Gastroesophageal sphincter (tissue), 4 donors: ENCODE results near the gene WDR45. TPM values are rescaled to one million over a fixed set of nuclear protein-coding genes. Genes with fewer than 3 reads are reported as not detected.

Experiments used
- ATAC-seq: fragments of 150-250 bp; one replicate; pipeline ENCODE4 v1.9.1; 2016; ENCODE audit warnings: mild to moderate bottlenecking, moderate library complexity
- H3K27ac ChIP-seq, 4 donors: fragments of 200-600 bp; sonication (generic) in 3 of 4; 1 replicate in 3 of 4; 2 replicates in 1 of 4; pipeline ENCODE4 v1.5.1; 2016 to 2019
- H3K27me3 ChIP-seq: fragments of 200-600 bp; sonication (generic); one replicate; pipeline ENCODE4 v1.5.1; 2019
- H3K36me3 ChIP-seq, 2 donors: fragments of 200-600 bp; sonication (generic); one replicate each; pipeline ENCODE4 v1.5.1; 2019; ENCODE audit warnings: control low read depth in 1 of 2
- H3K4me1 ChIP-seq, 3 donors: fragments of 200-600 bp; sonication (generic); 1 replicate in 2 of 3; 2 replicates in 1 of 3; pipeline ENCODE4 v1.5.1; 2016 to 2019; ENCODE audit warnings: control low read depth in 2 of 3
- H3K4me3 ChIP-seq, 2 donors: fragments of 200-600 bp; sonication (generic); one replicate each; pipeline ENCODE4 v1.5.1; 2019; ENCODE audit warnings: mild to moderate bottlenecking in 1 of 2, moderate library complexity in 1 of 2
- H3K9me3 ChIP-seq, 3 donors: fragments of 200-600 bp; sonication (generic); one replicate each; pipeline ENCODE4 v1.5.1; 2017 to 2019; ENCODE audit warnings: control low read depth in 2 of 3
- EP300 ChIP-seq: sonication (generic); formaldehyde crosslinking; IDR thresholded peaks from one replicate; pipeline ENCODE4 v1.6.1; 2017; ENCODE audit warnings: antibody characterized with exemption, mild to moderate bottlenecking
- POLR2A ChIP-seq, 2 donors: fragments of 450-650 bp; IDR thresholded peaks; one replicate each; pipeline ENCODE4 v1.6.1; 2017; ENCODE audit warnings: antibody characterized with exemption in 2 of 2, mild to moderate bottlenecking in 2 of 2, moderate library complexity in 1 of 2
- POLR2AphosphoS5 ChIP-seq: sonication (generic); formaldehyde crosslinking; IDR thresholded peaks from one replicate; pipeline ENCODE4 v1.6.1; 2017; ENCODE audit warnings: antibody characterized with exemption
- whole genome bisulfite sequencing, 2 donors: methylation state at CpG; one replicate each; pipeline ENCODE4 v1.1.5; 2018; ENCODE audit warnings: low coverage in 1 of 2; 5-methylcytosine and 5-hydroxymethylcytosine counted together
- small RNA-seq, 4 donors: library from RNA; depleted of rRNA; stranded (forward); fragments of <200 nt; gene quantifications; one replicate each; pipeline ENCODE3, GENCODE V24; 2016
- total RNA-seq, 4 donors: library from RNA; depleted of rRNA; stranded (reverse); fragments of >200 nt; gene quantifications; one replicate each; pipeline ENCODE4 v1.1.0, GENCODE V29; 2016
- TF ChIP-seq, protein P1 (sequence below), 4 experiments: fragments of 200-600 bp in 2 of 4; fragments of 450-650 bp in 2 of 4; sonication (generic) in 1 of 4; IDR thresholded peaks; one replicate each; pipeline ENCODE4 v1.5.1; 2017 to 2019; ENCODE audit warnings: antibody characterized with exemption in 4 of 4, mild to moderate bottlenecking in 2 of 4, moderate library complexity in 2 of 4

Gene WDR45
- total RNA-seq, 4 donors from 2014 or later: 60.8 to 101 (median 80.9) TPM

DNA sequence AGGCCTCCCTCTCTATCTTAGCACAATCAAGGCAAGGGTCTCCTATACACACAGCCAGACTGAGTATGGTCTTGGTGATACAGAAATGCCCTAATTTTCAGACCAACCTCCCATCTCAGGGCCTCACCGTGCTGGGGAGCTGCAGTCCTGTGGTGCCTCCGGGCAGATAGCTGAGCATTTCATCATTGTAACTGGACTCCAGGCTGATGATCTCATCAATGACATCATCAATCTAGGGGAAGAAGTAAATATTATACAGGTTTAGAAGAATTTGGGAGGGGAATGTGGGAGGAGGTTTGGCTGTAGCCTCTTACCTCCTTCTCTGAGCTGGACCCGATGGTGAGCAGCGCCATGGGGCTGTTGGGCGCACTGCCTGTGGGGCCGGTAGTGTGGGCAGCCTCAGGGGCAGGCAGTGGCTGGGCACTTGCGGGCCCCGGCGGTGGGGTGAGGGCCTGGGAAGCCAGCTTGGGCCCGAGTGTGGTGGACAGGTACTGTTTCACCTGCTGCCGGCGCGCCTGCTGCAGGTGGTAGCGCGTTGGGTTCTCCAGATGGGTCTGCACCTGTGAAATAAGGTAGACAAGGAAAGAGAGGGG, 41.7 kb downstream of the WDR45 start:
- peak overlapping the region in 3 of 4 donors; percentile 52 to 98 (median 97) for H3K27ac ChIP-seq

DNA sequence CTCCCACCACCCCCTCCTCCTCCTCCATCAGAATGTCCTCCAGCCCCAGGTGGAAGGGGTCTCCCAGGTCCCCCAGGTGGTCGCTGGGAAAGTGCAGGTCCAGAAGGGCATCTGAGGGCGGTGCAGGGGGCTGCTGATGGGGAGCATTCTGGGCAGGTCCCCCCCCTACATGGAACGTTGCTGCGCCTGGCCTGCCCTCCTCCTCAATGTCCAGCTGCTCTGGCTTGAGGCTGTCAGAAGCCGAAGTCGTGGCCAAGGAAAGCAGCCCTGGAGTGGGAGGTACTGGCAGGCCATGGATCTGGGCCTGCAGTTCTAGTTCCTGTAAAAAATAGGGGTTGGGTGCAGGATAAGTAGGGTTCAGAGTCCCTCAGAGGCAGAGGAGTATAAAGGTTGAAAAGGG, 49.4 kb downstream of the WDR45 start:
- Histone ChIP-seq H3K9me3 (no peaks in the 10 kb centered on the region), H3K27ac (peak overlapping the region in 3 of 4 donors; percentile 4 to 19 (median 11)), H3K27me3 (no peaks in the 10 kb centered on the region), H3K4me1 (peaks cover 0 to 24% (median 0%) of the 10 kb centered on the region in 3 donors), H3K36me3 (peaks cover 0 to 61% of the 10 kb centered on the region in 2 donors), H3K4me3 (no peak overlapping the region)
- TF ChIP-seq POLR2A (IDR thresholded peaks at IDR 0.05): no peak
- TF ChIP-seq, protein P1, sequence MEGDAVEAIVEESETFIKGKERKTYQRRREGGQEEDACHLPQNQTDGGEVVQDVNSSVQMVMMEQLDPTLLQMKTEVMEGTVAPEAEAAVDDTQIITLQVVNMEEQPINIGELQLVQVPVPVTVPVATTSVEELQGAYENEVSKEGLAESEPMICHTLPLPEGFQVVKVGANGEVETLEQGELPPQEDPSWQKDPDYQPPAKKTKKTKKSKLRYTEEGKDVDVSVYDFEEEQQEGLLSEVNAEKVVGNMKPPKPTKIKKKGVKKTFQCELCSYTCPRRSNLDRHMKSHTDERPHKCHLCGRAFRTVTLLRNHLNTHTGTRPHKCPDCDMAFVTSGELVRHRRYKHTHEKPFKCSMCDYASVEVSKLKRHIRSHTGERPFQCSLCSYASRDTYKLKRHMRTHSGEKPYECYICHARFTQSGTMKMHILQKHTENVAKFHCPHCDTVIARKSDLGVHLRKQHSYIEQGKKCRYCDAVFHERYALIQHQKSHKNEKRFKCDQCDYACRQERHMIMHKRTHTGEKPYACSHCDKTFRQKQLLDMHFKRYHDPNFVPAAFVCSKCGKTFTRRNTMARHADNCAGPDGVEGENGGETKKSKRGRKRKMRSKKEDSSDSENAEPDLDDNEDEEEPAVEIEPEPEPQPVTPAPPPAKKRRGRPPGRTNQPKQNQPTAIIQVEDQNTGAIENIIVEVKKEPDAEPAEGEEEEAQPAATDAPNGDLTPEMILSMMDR (IDR thresholded peaks at IDR 0.05): no peak
- TF ChIP-seq EP300: no peak
- TF ChIP-seq POLR2AphosphoS5: no peak
- no CpG with 5 or more reads among the region's 6 CpGs for WGBS, 2 donors
- ATAC-seq: peak; percentile 7

More for the DNA sequence above, 41.7 kb downstream of the WDR45 start:
- H3K9me3 ChIP-seq: no peaks in the 10 kb centered on the region
- no peak overlapping the region for H3K4me3 ChIP-seq
- WGBS, 2 donors: 80% methylated on average over 2 of the region's 15 CpGs; no CpG with 5 or more reads in 1 of the 2 donors
- no peak for TF ChIP-seq POLR2AphosphoS5
- no peak for TF ChIP-seq EP300
- TF ChIP-seq, protein P1 (IDR thresholded peaks at IDR 0.05): no peak
- no peak for TF ChIP-seq POLR2A (IDR thresholded peaks at IDR 0.05)
- peaks cover 0 to 59% of the 10 kb centered on the region in 2 donors for H3K36me3 ChIP-seq
- H3K27me3 ChIP-seq: no peaks in the 10 kb centered on the region
- peaks cover 5 to 53% (median 9%) of the 10 kb centered on the region in 3 donors for H3K4me1 ChIP-seq
- no peak for ATAC-seq

DNA sequence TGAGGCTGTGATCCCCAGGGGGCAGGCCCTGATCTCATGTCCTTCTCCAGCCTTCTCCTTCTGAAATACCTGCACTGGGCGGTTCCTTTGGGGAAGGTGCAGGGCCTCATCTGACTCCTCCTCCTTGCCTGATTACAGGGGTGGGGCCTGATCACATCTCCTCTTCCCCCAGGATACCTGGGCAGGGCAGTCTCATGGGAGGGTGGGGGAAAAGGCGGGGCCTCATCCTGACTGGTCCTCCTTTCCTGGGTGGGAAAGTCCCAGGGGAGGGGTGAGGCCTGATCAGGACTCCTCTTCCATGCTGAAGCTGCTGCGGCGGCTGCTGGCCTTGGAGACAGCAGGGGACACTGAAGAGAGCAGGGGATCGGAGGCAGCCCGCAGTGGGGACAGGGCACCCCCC, 49.8 kb downstream of the WDR45 start:
- H3K9me3 ChIP-seq: no peaks in the 10 kb centered on the region
- no peak overlapping the region for H3K4me3 ChIP-seq
- TF ChIP-seq, protein P1 (IDR thresholded peaks at IDR 0.05): no peak
- TF ChIP-seq POLR2AphosphoS5 (no peak), POLR2A (IDR thresholded peaks at IDR 0.05) (no peak), EP300 (no peak)
- peaks cover 0 to 22% (median 0%) of the 10 kb centered on the region in 3 donors for H3K4me1 ChIP-seq
- peak overlapping the region in 3 of 4 donors; percentile 4 to 19 (median 11) for H3K27ac ChIP-seq
- WGBS, 2 donors: no CpG with 5 or more reads among the region's 6 CpGs
- H3K36me3 ChIP-seq: peaks cover 0 to 61% of the 10 kb centered on the region in 2 donors
- no peaks in the 10 kb centered on the region for H3K27me3 ChIP-seq
- peak; percentile 14 for ATAC-seq

Small RNA genes within 50 kb of the gene (small RNA-seq; reads per million reads assigned to genes)
- 0 to 0.27 (median 0.04) reads per million in 4 donors for gene RNU4-52P

Other genes starting within 250 kb of the WDR45 start
- 10 to 100 TPM in 1 of 4 donors, 1 to 10 TPM in 3; 2.3 to 10.6 (median 5.5) TPM for gene PCSK1N, start 244.3 kb downstream of the WDR45 start, total RNA-seq
- 10 to 100 TPM; 38.0 to 57.7 (median 39.5) TPM for gene TIMM17B, start 182.1 kb downstream of the WDR45 start, total RNA-seq
- gene PQBP1, start 182.0 kb downstream of the WDR45 start, total RNA-seq: 10 to 100 TPM; 47.8 to 79.8 (median 69.4) TPM
- 10 to 100 TPM in 3 of 4 donors, 1 to 10 TPM in 1; 8.1 to 12.8 (median 11.9) TPM for gene SLC35A2, start 168.2 kb downstream of the WDR45 start, total RNA-seq
- 1 to 10 TPM; 4.7 to 7.4 (median 7.0) TPM for gene PIM2, start 160.9 kb downstream of the WDR45 start, total RNA-seq
- 10 to 100 TPM; 36.8 to 54.3 (median 47.7) TPM for gene OTUD5, start 122.3 kb downstream of the WDR45 start, total RNA-seq
- 1 to 10 TPM in 3 of 4 donors, under 1 TPM in 1; 0.78 to 2.7 (median 1.7) TPM for gene KCND1, start 108.0 kb downstream of the WDR45 start, total RNA-seq
- gene GRIPAP1, start 77.6 kb downstream of the WDR45 start, total RNA-seq: 10 to 100 TPM; 28.1 to 62.6 (median 33.9) TPM
- gene TFE3, start 36.5 kb downstream of the WDR45 start, total RNA-seq: 100 to 1,000 TPM in 3 of 4 donors, 10 to 100 TPM in 1; 85.8 to 165 (median 107) TPM
- gene CCDC120, start 20.9 kb downstream of the WDR45 start, total RNA-seq: 1 to 10 TPM; 1.1 to 4.7 (median 2.5) TPM
- 10 to 100 TPM in 3 of 4 donors, 1 to 10 TPM in 1; 9.6 to 20.9 (median 17.2) TPM for gene PRAF2, start 5.9 kb downstream of the WDR45 start, total RNA-seq
- 10 to 100 TPM; 28.2 to 34.1 (median 31.5) TPM for gene GPKOW, start 43.8 kb upstream of the WDR45 start, total RNA-seq
- 1 to 10 TPM in 3 of 4 donors, under 1 TPM in 1; 0.69 to 4.6 (median 3.1) TPM for gene MAGIX, start 82.9 kb upstream of the WDR45 start, total RNA-seq
- 10 to 100 TPM; 57.9 to 78.7 (median 67.9) TPM for gene PLP2, start 92.0 kb upstream of the WDR45 start, total RNA-seq
- 10 to 100 TPM in 2 of 4 donors, 1 to 10 TPM in 2; 6.2 to 15.9 (median 9.6) TPM for gene PRICKLE3, start 106.5 kb upstream of the WDR45 start, total RNA-seq
- 10 to 100 TPM in 1 of 4 donors, 1 to 10 TPM in 3; 2.9 to 10.5 (median 5.4) TPM for gene SYP, start 120.3 kb upstream of the WDR45 start, total RNA-seq
- 1 to 10 TPM in 1 of 4 donors, not detected in 3; 1.7 TPM for gene CACNA1F, start 153.5 kb upstream of the WDR45 start, total RNA-seq
- gene CCDC22, start 155.6 kb upstream of the WDR45 start, total RNA-seq: 10 to 100 TPM; 10.7 to 17.9 (median 14.1) TPM
- under 1 TPM in 1 of 4 donors, not detected in 3; 0.22 TPM for gene FOXP3, start 184.8 kb upstream of the WDR45 start, total RNA-seq
- 10 to 100 TPM; 12.0 to 27.5 (median 17.0) TPM for gene PPP1R3F, start 189.9 kb upstream of the WDR45 start, total RNA-seq
- gene GAGE10, start 223.8 kb upstream of the WDR45 start, total RNA-seq: not detected
- not detected for gene GAGE12J, start 242.2 kb upstream of the WDR45 start, total RNA-seq